HFF-Myc (cell line): Measurements from ENCODE around the gene ZFYVE27.

ENCODE experiments used
- DNase-seq: peaks from one replicate; pipeline ENCODE4 v3.0.0-alpha.2; 2011; ENCODE audit warnings: low read depth; ENCODE audit errors: extremely low read depth
- H3K4me3 ChIP-seq: replicated peaks from 2 replicates; pipeline ENCODE4 v1.5.1; 2011; ENCODE audit warnings: low read depth, mild to moderate bottlenecking, control low read depth, low read length
- CTCF ChIP-seq: IDR thresholded peaks from 2 replicates; pipeline ENCODE4 v1.5.1; 2012; ENCODE audit warnings: mild to moderate bottlenecking, low read depth, low read length, control low read depth; ENCODE audit errors: missing control alignments

Gene ZFYVE27

DNA sequence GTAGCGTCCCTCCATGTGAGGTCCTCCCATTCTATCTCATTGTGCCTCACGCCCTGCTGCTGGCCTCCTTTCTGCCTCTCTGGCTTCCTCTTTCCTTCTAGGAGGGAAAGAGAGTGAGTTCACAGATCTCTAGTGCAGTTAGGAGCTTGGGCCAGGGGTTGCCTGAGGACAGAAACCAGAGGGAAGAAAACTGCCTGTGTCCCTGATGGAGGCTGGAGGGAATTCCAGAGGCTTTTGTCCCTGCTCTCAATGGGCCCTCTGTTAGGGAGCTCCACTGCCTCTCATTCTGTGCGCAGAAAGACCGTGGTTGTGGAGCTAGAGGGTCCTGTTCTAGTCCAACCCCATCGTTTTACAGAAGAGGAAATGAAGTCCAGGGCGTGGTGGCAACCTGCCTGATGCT is 18.8 kb upstream of the ZFYVE27 start:
- no peak overlapping the region for H3K4me3 ChIP-seq
- no peak for TF ChIP-seq CTCF
- no peak for DNase-seq

DNA sequence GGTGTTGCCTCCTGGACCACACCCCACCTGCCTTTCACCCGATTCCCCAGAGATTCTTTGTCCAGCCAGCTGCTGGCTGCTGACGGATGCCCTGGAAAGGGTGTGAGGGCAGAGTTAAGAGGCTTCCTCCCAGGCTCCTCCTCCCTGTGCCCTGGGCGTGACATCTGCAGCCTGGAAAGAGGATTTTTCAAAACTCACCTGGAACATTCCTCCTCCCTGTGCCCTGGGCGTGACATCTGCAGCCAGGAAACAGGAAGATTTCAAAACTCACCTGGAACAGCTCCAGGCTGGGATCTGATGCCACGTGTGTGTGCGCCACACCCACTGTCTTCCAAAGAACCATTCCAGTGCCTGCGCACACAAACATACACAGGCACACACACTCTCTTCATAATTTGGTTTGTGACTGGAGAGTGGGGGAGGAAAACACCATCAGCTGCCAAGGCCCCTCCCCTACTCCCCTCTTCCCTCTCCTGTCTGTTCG is 18.2 kb upstream of the ZFYVE27 start:
- no peak for TF ChIP-seq CTCF
- no peak for DNase-seq
- H3K4me3 ChIP-seq = no peak overlapping the region

GRCh38 chr10:97719602-97720001 is 17.3 kb upstream of the ZFYVE27 start:
- TF ChIP-seq CTCF = no peak
- no peak overlapping the region for H3K4me3 ChIP-seq
- DNase-seq = no peak

DNA sequence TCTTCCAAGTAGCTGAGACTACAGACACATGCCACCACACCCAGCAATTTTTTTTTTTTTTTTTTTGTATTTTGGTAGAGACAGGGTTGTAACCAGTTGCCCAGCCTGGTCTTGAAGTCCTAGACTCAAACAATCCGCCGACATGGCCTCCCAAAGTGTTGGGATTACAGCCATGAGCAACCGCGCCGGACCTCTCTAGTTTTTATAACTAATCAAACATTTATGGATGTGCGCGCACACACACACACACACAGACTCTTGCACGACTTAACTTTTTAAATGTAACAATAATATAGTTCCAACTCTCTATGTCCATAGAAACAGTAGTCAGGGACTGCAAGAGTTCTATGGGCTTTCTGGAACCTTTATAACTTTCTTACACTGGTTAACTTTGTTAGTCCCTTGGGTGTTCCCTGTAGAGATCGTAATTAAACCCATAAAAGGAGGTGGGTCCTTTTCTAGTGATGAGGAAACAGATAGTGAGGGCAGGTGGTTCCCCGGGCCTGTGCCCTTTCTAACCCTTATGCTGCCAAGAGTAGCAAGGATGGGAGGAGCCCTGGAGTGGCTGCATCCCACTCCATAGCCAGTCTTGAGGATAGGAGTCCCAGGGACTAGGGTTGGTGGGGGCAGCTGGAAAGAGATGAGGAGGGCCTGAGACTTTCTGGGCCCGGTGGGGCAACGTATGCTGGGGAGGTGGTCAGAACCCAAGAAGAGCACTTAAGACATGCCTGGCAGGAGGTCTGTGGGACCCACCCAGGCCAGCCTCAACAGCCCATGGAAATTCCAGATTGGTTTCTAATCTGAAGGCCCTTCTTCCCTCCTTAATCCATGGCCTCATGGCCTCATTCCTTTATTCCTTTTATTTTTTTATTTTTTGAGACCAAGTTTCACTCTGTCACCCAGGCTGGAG is 14.8 kb upstream of the ZFYVE27 start:
- no peak for DNase-seq
- H3K4me3 ChIP-seq = no peak overlapping the region
- no peak for TF ChIP-seq CTCF

DNA sequence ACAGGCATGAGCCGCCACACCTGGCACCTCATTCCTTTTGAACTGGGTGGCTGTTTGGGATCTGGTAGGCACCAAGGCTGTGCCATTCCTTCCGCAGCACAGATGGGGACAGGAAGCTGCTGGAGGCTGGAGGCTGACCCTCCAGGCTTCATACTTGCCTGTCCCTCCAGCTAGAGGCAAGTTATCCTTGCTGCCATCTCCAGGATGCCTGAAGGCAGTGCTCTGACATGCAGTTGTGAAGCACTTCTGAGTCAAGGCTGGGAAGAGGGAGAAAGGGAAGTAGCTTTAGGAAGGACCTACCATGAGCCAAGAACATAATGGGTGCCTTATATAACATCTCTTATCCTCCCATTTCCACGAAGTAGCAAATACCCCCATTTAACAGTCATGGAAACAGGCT is 13.9 kb upstream of the ZFYVE27 start:
- H3K4me3 ChIP-seq = no peak overlapping the region
- TF ChIP-seq CTCF = no peak
- DNase-seq = no peak

- no peak for TF ChIP-seq CTCF
- no peak overlapping the region for H3K4me3 ChIP-seq
- no peak for DNase-seq
Observed at GRCh38 chr10:97724341-97724941, 12.5 kb upstream of the ZFYVE27 start.
